KMS-11 (cell line): Measurements from ENCODE around the gene TNFRSF21.
A peak's percentile ranks its signal among the peaks of the same experiment; 100 is the strongest.

Experiments
- H2AFZ ChIP-seq: fragments of 200-600 bp; sonication (generic); 2 replicates; pipeline ENCODE4 v1.6.1; 2016; ENCODE audit warnings: antibody characterized with exemption, mixed run types, low read depth
- H3K27ac ChIP-seq: fragments of 200-600 bp; sonication (generic); 2 replicates; pipeline ENCODE4 v1.6.1; 2016; ENCODE audit warnings: mild to moderate bottlenecking, mixed run types
- H3K27me3 ChIP-seq: fragments of 200-600 bp; sonication (generic); 2 replicates; pipeline ENCODE4 v1.6.1; 2017; ENCODE audit warnings: mild to moderate bottlenecking, low read depth, mixed run types, moderate library complexity; ENCODE audit not compliant: insufficient read depth
- H3K36me3 ChIP-seq: fragments of 200-600 bp; sonication (generic); 2 replicates; pipeline ENCODE4 v1.6.1; 2017; ENCODE audit warnings: mild to moderate bottlenecking, mixed run types; ENCODE audit not compliant: insufficient read depth
- H3K4me1 ChIP-seq: fragments of 200-600 bp; sonication (generic); 2 replicates; pipeline ENCODE4 v1.6.1; 2016; ENCODE audit warnings: mild to moderate bottlenecking, low read depth, mixed run types; ENCODE audit not compliant: poor library complexity, severe bottlenecking
- H3K4me2 ChIP-seq: fragments of 200-600 bp; sonication (generic); 2 replicates; pipeline ENCODE4 v1.7.0; 2016; ENCODE audit warnings: mild to moderate bottlenecking, mixed run types
- H3K4me3 ChIP-seq: fragments of 200-600 bp; sonication (generic); IDR thresholded peaks from 2 replicates; pipeline ENCODE4 v1.6.1; 2017; ENCODE audit warnings: low read depth, low read length, mixed read lengths; ENCODE audit not compliant: insufficient read depth
- H3K79me2 ChIP-seq: fragments of 200-600 bp; sonication (generic); 2 replicates; pipeline ENCODE4 v1.6.1; 2016; ENCODE audit warnings: low read depth, mixed run types; ENCODE audit not compliant: insufficient read depth
- H3K9ac ChIP-seq: fragments of 200-600 bp; sonication (generic); 2 replicates; pipeline ENCODE4 v1.6.1; 2016; ENCODE audit warnings: mild to moderate bottlenecking, mixed run types
- H4K20me1 ChIP-seq: fragments of 200-600 bp; sonication (generic); 2 replicates; pipeline ENCODE4 v1.6.1; 2016; ENCODE audit warnings: mild to moderate bottlenecking, mixed run types; ENCODE audit not compliant: insufficient read depth
- CTCF ChIP-seq: fragments of 200-600 bp; sonication (generic); conservative IDR thresholded peaks from 2 replicates; pipeline ENCODE4 v1.6.1; 2017; ENCODE audit warnings: low read depth, mild to moderate bottlenecking, antibody characterized with exemption, low read length, moderate library complexity, mixed read lengths

Gene TNFRSF21

DNA sequence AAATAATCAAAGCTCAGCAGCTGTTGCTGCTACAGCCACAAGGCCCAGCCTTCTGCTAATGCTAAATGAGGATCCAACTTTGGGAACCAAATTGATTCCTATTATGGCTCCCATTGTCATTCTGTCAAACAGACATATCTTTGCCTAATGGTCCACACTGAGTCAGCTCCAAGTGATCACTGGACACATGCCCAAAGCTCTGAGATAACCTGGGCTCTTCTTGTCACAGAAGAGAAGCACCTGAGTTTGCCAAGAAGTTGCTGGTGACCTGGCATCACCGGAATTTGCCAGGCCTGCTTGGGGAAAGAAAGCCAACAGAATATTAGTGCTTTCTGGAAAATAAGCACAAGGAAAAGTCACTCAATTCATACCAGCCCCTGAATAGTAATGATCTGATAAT is 5.8 kb downstream of the TNFRSF21 start:
- no peak for TF ChIP-seq CTCF
- H3K27me3 ChIP-seq, result no peaks in the 10 kb centered on the region
- peaks cover 41% of the 10 kb centered on the region for H3K4me1 ChIP-seq
- no peaks in the 10 kb centered on the region for H4K20me1 ChIP-seq
- H3K9ac ChIP-seq, result no peak overlapping the region
- H3K79me2 ChIP-seq, result peaks cover 24% of the 10 kb centered on the region; the same call in 1 of the 2 replicates
- no peaks in the 10 kb centered on the region for H3K36me3 ChIP-seq
- H2AFZ ChIP-seq, result no peak overlapping the region
- no peak overlapping the region for H3K4me3 ChIP-seq
- H3K27ac ChIP-seq, result no peak overlapping the region
- no peak overlapping the region for H3K4me2 ChIP-seq

- Histone ChIP-seq H3K4me2 (no peak overlapping the region), H3K79me2 (peaks cover 19% of the 10 kb centered on the region; the same call in 1 of the 2 replicates), H3K9ac (no peak overlapping the region), H3K36me3 (no peaks in the 10 kb centered on the region), H2AFZ (no peak overlapping the region), H3K27ac (no peak overlapping the region), H3K4me1 (peaks cover 41% of the 10 kb centered on the region), H3K27me3 (no peaks in the 10 kb centered on the region), H4K20me1 (no peaks in the 10 kb centered on the region), H3K4me3 (no peak overlapping the region)
- TF ChIP-seq CTCF, result no peak
Observed at GRCh38 chr6:47303342-47303741, 6.4 kb downstream of the TNFRSF21 start.

GRCh38 chr6:47302043-47302442 is 7.7 kb downstream of the TNFRSF21 start:
- Histone ChIP-seq H2AFZ (no peak overlapping the region), H4K20me1 (no peaks in the 10 kb centered on the region), H3K36me3 (no peaks in the 10 kb centered on the region), H3K4me3 (no peak overlapping the region), H3K9ac (no peak overlapping the region), H3K27me3 (no peaks in the 10 kb centered on the region), H3K4me2 (peak overlapping the region; percentile 67), H3K4me1 (peaks cover 32% of the 10 kb centered on the region), H3K27ac (peak overlapping the region; percentile 22; the same call in 1 of the 2 replicates), H3K79me2 (peaks cover 11% of the 10 kb centered on the region; the same call in 1 of the 2 replicates)
- TF ChIP-seq CTCF, result no peak

GRCh38 chr6:47301441-47301840 is 8.3 kb downstream of the TNFRSF21 start:
- no peaks in the 10 kb centered on the region for H4K20me1 ChIP-seq
- peak overlapping the region; percentile 22; the same call in 1 of the 2 replicates for H3K27ac ChIP-seq
- no peak overlapping the region for H2AFZ ChIP-seq
- H3K4me1 ChIP-seq, result peaks cover 32% of the 10 kb centered on the region
- H3K4me2 ChIP-seq, result peak overlapping the region; percentile 67
- no peaks in the 10 kb centered on the region for H3K27me3 ChIP-seq
- H3K79me2 ChIP-seq, result peaks cover 11% of the 10 kb centered on the region; the same call in 1 of the 2 replicates
- H3K36me3 ChIP-seq, result no peaks in the 10 kb centered on the region
- no peak overlapping the region for H3K4me3 ChIP-seq
- TF ChIP-seq CTCF, result no peak
- no peak overlapping the region for H3K9ac ChIP-seq
